ENCODE measurements around the gene POLR3K.

Gene POLR3K

DNA sequence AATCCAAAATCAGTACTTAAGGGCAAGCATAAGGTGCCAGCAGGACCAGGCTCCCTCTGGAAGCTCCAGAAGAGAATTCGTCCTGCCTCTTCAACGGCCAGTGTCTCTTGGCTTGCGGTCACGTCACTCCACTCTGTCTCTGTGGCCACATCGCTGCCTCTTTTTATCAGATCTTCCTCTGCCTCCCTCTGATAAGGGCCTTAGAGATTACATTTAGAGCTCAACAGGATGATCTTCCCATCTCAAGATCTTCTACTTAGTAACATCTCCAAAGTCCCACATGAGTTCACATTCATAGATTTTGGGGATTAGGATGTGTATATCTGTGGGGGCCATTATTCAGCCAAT is 41.5 kb upstream of the POLR3K start:
- DNase-seq (ENCODE audit: low read depth in 2 of 2) = no peak
- TF ChIP-seq, protein P1, sequence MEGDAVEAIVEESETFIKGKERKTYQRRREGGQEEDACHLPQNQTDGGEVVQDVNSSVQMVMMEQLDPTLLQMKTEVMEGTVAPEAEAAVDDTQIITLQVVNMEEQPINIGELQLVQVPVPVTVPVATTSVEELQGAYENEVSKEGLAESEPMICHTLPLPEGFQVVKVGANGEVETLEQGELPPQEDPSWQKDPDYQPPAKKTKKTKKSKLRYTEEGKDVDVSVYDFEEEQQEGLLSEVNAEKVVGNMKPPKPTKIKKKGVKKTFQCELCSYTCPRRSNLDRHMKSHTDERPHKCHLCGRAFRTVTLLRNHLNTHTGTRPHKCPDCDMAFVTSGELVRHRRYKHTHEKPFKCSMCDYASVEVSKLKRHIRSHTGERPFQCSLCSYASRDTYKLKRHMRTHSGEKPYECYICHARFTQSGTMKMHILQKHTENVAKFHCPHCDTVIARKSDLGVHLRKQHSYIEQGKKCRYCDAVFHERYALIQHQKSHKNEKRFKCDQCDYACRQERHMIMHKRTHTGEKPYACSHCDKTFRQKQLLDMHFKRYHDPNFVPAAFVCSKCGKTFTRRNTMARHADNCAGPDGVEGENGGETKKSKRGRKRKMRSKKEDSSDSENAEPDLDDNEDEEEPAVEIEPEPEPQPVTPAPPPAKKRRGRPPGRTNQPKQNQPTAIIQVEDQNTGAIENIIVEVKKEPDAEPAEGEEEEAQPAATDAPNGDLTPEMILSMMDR (IDR thresholded peaks at IDR 0.05; ENCODE audit: low read depth, low read length) = no peak
- H3K4me3 ChIP-seq (replicated peaks in 1 of 2; ENCODE audit: low read depth in 2 of 2, low read length in 2 of 2) = no peak overlapping the region

DNA sequence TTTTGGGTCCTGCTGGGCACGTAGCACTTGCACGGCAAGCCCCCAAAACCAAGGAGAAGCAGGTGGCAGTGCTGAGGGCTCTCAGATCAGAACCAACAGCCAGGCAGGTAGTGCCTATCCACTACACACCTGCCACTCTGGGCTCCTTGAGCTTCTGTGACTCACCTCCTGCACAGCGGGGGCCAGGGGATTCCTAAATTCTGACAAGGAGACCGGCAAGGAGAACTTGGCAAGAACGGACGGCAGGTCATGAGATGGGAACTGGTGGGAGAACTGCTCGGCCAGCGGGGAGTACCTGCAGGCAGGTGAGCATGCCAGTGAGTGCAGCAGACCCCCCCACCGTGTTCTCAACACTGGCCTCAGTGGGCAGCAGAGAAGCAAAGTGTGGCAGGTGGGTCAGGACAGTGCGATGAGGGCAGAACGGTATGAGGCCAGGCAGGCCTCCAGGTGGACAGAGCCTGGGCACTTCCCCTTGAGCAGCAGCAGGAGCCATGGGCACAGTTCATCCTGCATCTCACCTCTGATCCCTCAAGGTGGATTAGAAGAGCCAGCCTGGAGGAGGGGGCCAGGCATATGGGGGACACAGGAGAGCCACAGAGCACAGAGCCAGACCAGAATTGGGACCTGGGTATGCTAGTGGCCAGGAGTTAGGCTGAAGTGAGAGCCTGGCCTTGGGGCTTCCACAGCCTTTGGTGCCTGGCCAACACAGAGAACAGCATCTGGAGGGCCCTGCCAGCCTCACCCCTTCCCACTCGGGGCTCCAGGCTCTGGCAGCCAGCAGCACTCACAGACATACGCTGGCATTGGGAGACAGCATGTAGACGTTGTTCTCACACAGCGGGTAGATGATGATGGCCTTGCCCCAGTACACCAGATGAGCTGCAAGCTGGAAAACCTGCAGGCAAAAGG is 39.3 kb upstream of the POLR3K start:
- no peak for DNase-seq (ENCODE audit: low read depth in 2 of 2)
- TF ChIP-seq, protein P1 (IDR thresholded peaks at IDR 0.05; ENCODE audit: low read depth, low read length) = no peak
- no peak overlapping the region for H3K4me3 ChIP-seq (replicated peaks in 1 of 2; ENCODE audit: low read depth in 2 of 2, low read length in 2 of 2)

DNA sequence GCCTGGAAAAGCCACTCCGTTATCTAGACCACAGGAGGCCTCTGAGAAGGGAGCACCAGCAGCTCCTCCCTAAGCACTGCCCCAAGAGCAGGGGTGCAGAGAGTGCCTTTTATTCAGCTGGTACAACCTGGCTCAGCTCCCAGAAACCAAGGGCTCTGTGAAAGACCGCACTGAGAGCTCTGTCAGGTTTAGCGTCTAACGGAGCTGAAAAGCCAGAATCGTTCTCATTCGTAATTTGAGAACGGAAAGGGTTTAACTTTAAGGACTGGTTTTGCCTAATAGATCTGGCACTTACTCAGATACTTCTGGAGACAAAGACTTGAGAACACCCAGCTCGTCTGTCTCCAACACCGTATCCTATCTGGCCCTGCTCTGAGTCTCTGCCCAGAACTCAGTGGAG is 38.1 kb upstream of the POLR3K start:
- no peak overlapping the region for H3K4me3 ChIP-seq (replicated peaks in 1 of 2; ENCODE audit: low read depth in 2 of 2, low read length in 2 of 2)
- TF ChIP-seq, protein P1 (IDR thresholded peaks at IDR 0.05; ENCODE audit: low read depth, low read length) = no peak
- DNase-seq (ENCODE audit: low read depth in 2 of 2) = peak in 1 of 2 donors; percentile 72

DNA sequence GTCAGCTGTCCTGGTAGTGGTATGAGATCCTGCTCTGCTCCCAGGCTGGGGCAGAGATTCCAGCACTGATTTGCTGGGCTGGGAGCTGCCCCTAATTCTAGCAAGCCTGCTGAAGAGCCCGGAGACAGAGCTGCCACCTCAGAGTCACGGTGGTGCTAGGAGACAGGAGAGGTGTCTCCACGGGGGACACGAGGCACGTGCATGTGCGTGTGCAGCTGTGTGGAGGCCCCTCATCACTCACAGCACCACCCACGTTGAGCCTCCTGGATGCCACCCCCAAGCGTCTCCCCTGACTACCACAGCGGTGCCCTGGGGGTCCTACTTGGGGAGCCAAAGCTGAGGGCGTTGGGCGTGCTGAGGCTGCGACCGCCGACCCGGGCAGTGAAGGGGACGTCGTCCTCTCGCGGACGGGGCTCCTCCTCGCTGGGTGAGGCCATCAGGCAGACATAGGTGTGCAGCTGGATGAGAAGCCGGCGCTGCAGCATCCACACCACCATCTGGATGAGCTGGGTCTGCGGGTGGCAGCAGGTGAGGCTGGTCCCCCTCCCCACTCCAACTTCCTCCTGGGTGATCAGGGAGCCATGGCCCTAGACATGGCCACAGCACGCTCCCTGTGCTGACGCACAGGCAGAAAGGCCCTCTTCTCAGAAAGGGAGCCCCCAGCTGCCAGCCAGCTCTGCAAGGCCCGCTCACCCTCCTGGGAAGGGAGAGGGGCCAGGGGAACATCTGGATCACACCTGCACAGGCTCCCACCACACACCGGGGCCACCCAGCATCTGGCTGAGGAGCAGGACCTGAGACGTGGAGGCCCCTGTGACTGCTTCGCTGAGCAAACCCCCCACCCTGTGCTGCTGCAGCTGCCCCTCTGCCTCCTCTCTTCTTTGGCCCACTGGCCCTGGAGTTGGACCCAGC is 36.2 kb upstream of the POLR3K start:
- DNase-seq (ENCODE audit: low read depth in 2 of 2) = no peak
- TF ChIP-seq, protein P1 (IDR thresholded peaks at IDR 0.05; ENCODE audit: low read depth, low read length) = no peak
- H3K4me3 ChIP-seq (replicated peaks in 1 of 2; ENCODE audit: low read depth in 2 of 2, low read length in 2 of 2) = no peak overlapping the region

DNA sequence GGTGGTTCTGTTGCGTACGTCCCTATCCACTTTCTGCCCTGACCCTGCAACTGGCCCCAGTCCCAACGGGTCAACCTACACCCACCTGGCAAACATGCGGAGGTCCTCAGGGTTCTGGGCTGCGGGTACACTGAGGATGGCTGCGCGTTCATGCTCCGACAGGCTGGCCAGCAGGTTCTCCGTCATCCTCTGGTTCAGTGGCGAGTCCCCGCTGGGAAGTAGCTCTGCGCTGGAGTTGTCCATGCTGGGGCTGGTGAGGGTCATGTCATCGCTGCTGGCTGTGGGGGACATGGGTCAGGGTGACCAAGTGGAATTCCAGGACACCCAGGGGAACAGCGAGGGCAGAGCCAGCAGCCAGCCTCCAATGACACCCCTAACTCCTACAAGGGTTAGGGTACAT is 35.2 kb upstream of the POLR3K start:
- no peak overlapping the region for H3K4me3 ChIP-seq (replicated peaks in 1 of 2; ENCODE audit: low read depth in 2 of 2, low read length in 2 of 2)
- no peak for DNase-seq (ENCODE audit: low read depth in 2 of 2)
- TF ChIP-seq, protein P1 (IDR thresholded peaks at IDR 0.05; ENCODE audit: low read depth, low read length) = no peak

DNA sequence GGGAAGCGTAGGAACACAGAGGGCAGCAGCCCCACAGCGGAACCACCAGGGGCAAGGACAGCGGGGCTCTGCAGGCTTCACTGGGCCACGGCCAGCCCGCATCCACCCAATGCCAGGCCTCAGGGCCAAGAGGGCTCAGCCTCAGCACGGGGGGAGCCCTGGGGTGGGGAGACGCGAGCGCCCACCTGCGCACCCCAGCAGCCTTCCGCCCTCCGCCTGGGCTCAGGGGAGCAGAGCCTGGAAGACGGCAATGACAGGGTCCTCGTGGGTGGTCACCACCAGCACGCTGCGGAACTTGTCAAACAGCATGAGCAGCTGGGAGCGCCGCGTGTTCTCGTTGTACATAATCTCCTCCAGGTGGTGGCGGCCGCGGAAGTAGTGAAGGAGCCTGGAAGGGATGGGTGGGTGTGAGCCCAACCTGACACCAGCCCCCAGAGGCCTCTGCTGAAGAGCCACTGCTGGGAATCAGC is 33.1 kb upstream of the POLR3K start:
- DNase-seq (ENCODE audit: low read depth in 2 of 2) = no peak
- TF ChIP-seq, protein P1 (IDR thresholded peaks at IDR 0.05; ENCODE audit: low read depth, low read length) = no peak
- H3K4me3 ChIP-seq (replicated peaks in 1 of 2; ENCODE audit: low read depth in 2 of 2, low read length in 2 of 2) = no peak overlapping the region

Measured in cardiac fibroblast (primary cell).